Skeletal muscle tissue (tissue), 4 donors: Measurements from ENCODE around the gene PTPN14. TPM values are rescaled to one million over a fixed set of nuclear protein-coding genes. Genes with fewer than 3 reads are reported as not detected.
"Not testable (repeated sequence)": the region's sequence is repeated elsewhere in the genome, so short reads cannot be mapped to it uniquely, and the experiment has no call there.

ENCODE experiments used
- H3K27ac ChIP-seq: one replicate; pipeline ENCODE4 v1.7.0; 2013; ENCODE audit warnings: mild to moderate bottlenecking, low read depth, low read length, inconsistent platforms
- H3K27me3 ChIP-seq, 3 donors: one replicate each; pipeline ENCODE4 v1.7.0; 2013; ENCODE audit warnings: low read length in 3 of 3; ENCODE audit not compliant: control insufficient read depth in 3 of 3, insufficient read depth in 3 of 3
- H3K36me3 ChIP-seq, 3 donors: one replicate each; pipeline ENCODE4 v1.7.0; 2013; ENCODE audit warnings: low read length in 3 of 3; ENCODE audit not compliant: control insufficient read depth in 3 of 3, insufficient read depth in 3 of 3
- H3K4me1 ChIP-seq, 3 donors: one replicate each; pipeline ENCODE4 v1.7.0; 2013; ENCODE audit warnings: low read length in 3 of 3, mild to moderate bottlenecking in 3 of 3; ENCODE audit not compliant: control insufficient read depth in 3 of 3, insufficient read depth in 3 of 3
- H3K4me3 ChIP-seq, 3 donors: one replicate each; pipeline ENCODE4 v1.7.0; 2013; ENCODE audit warnings: low read length in 3 of 3
- H3K9ac ChIP-seq, 3 donors: one replicate each; pipeline ENCODE4 v1.7.0; 2013; ENCODE audit warnings: low read length in 3 of 3, mild to moderate bottlenecking in 3 of 3, moderate library complexity in 2 of 3, low read depth in 1 of 3
- H3K9me3 ChIP-seq, 3 donors: one replicate each; pipeline ENCODE4 v1.7.0; 2013; ENCODE audit warnings: low read length in 3 of 3; ENCODE audit not compliant: control insufficient read depth in 3 of 3
- total RNA-seq: library from RNA; depleted of rRNA; stranded (reverse); fragments of >200 nt; gene quantifications from one replicate; pipeline ENCODE4 v1.2.3, GENCODE V29; 2014
- donor health status: Osteomylitis.

The PTPN14 gene
- total RNA-seq, 1 donor from 2014 or later = 19.8 TPM

DNA sequence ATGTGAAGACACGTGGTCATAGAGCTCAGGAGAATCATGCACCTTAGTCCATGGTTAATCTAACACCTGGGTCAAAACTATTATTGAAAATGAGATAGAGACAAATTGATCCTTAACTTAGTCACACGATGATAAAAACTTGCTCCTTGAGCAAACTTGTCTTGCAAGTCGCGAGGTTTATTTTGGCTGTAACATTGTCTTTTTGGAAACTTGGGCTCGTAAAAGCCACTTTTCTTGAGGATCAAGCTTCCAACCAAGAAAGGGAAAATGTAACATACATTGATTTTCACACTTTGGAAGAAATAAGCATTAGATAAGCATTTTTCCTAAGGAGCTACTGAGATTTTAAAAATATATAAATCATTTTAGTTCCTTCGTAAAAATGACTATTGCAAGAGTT is 31.7 kb upstream of the PTPN14 start:
- no peaks in the 10 kb centered on the region for H3K27me3 ChIP-seq
- H3K9ac ChIP-seq = no peak overlapping the region
- H3K4me1 ChIP-seq = peaks cover 2 to 9% (median 5%) of the 10 kb centered on the region in 3 donors
- H3K9me3 ChIP-seq = no peaks in the 10 kb centered on the region
- H3K27ac ChIP-seq = no peak overlapping the region
- H3K36me3 ChIP-seq = no peaks in the 10 kb centered on the region
- H3K4me3 ChIP-seq = no peak overlapping the region

DNA sequence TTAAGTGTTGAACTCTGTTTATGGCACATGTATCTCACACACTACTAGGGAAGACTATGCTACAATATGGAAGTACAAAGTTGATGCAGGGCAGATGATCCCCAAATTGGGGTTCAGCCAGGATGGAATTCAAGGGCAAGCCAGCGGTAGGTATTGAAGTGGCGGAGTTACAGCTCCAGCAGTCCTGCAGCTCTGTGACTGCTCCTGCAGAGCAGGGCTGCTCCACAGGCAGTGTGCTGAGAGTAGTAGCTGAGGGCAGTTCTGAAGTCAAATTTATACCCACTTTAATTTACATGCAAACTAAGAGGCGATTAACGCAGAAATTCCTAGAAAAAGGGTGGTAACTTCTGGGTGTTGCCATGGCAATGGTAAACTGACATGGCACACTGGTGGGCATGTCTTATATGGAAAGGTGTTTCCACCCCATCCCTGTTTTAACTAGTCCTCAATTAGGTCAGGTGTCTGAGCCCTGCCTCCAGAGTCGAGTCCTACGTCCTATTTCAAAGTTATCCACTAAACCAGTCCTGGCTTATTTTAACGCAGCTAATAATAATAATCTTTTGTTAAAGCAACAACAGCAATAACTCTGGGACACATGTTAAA is 31.0 kb upstream of the PTPN14 start:
- H3K4me1 ChIP-seq = peaks cover 2 to 9% (median 3%) of the 10 kb centered on the region in 3 donors
- H3K9me3 ChIP-seq = no peaks in the 10 kb centered on the region
- H3K27ac ChIP-seq = no peak overlapping the region
- no peaks in the 10 kb centered on the region for H3K27me3 ChIP-seq
- no peak overlapping the region for H3K9ac ChIP-seq
- no peak overlapping the region for H3K4me3 ChIP-seq
- no peaks in the 10 kb centered on the region for H3K36me3 ChIP-seq

DNA sequence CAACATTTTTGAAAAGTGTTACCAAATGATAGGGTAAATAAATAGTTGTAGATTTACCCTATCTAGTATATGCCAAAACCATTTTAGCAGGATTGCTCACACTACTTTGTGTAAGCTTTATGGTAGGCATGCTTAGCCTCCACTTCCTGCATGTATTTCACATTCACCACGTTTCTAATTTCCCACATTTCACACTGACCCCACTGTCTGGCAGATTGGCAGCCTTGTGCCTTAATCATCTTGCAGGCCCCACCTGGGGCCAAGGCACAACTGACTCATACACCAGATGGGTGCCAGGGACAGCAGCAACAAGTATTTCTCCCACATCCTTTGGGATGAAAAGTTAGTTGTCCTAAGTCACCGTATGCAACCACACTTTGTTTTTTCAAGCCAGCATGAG is 30.4 kb upstream of the PTPN14 start:
- Histone ChIP-seq H3K9me3 (peaks cover 0 to 3% (median 0%) of the 10 kb centered on the region in 3 donors), H3K27ac (no peak overlapping the region), H3K36me3 (no peaks in the 10 kb centered on the region), H3K27me3 (no peaks in the 10 kb centered on the region), H3K9ac (no peak overlapping the region), H3K4me3 (no peak overlapping the region), H3K4me1 (peaks cover 2 to 9% (median 3%) of the 10 kb centered on the region in 3 donors)

DNA sequence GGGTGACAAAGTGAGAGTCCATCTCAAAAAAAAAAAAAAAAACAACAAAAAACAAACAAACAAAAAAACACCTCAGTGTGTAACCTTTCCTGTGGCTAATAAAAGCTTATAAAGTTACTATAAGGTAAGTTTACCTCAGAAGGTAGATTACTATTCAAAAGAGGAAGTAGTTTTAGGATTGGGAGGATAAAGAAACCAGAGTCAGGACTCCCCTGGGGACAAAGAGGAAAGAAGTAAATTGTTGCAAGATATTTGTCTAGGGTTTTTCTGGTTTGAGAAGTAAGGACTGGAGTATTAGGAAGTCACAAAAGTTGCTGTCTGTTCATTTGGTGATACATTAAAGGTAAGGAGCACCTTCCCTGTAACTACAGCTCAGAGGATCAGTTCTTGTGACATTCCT is 27.8 kb upstream of the PTPN14 start:
- Histone ChIP-seq H3K4me3 (no peak overlapping the region), H3K4me1 (peaks cover 3 to 9% (median 3%) of the 10 kb centered on the region in 3 donors), H3K27ac (no peak overlapping the region), H3K9me3 (peaks cover 0 to 3% (median 0%) of the 10 kb centered on the region in 3 donors), H3K27me3 (no peaks in the 10 kb centered on the region), H3K9ac (no peak overlapping the region), H3K36me3 (no peaks in the 10 kb centered on the region)

DNA sequence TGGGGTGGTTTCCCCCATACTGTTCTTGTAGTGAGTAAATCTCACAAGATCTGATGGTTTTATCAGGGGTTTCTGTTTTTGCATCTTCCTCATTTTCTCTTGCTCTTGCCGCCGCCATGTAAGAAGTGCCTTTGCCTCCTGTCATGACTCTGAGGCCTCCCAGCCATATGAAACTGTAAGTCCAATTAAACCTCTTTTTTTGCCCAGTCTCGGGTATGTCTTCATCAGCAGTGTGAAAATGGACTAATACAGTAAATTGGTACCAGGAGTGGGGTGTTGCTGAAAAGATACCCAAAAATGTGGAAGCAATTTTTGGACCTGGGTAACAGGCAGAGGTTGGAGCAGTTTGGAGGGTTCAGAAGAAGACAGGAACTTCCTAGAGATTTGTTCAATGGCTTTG is 24.7 kb upstream of the PTPN14 start:
- peaks cover 5 to 10% (median 7%) of the 10 kb centered on the region in 3 donors for H3K4me1 ChIP-seq
- H3K4me3 ChIP-seq, H3K27me3 ChIP-seq, H3K9ac ChIP-seq, H3K9me3 ChIP-seq, H3K36me3 ChIP-seq, H3K27ac ChIP-seq: not testable (repeated sequence)

DNA sequence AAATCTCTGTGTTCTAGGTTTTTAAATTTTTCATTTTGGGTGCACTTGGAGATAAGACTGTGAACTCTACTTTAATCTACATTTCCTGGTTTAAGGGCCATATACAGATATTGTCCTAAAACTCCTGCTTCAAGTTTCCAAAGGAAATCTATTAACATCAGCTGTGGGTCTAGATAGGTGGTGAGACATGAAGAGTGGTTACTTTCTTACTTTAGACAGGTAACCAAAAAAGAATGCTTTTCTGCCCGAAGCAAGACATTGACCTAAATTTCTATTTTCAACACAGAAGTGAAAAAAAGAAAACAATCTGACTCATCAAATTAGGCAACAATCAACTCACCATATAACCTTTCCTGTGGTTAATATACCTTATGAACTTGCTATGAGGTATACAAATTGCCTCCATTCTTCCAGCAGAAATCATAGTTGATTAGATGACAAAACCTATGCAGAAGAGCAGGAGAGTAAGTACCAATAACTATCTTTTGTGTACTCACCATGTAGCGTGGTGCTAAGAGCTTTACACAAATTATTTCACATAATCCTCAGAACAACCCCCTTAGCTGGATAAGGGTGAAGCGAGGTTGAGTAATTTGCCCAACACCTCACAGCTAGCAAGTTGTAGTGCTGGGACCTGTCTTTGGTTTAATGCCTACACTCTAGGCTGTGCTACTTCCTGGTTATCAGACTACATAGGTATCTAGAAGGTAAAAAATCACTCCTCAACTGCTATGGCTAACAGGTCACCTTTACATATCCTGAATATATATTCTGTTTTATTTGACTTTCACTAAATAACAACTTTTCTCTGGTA is 23.4 kb upstream of the PTPN14 start:
- H3K9me3 ChIP-seq = peaks cover 0 to 3% (median 0%) of the 10 kb centered on the region in 3 donors
- H3K4me1 ChIP-seq = peaks cover 5 to 10% (median 7%) of the 10 kb centered on the region in 3 donors
- no peak overlapping the region for H3K27ac ChIP-seq
- no peak overlapping the region for H3K4me3 ChIP-seq
- no peaks in the 10 kb centered on the region for H3K27me3 ChIP-seq
- H3K9ac ChIP-seq = no peak overlapping the region
- H3K36me3 ChIP-seq = no peaks in the 10 kb centered on the region

DNA sequence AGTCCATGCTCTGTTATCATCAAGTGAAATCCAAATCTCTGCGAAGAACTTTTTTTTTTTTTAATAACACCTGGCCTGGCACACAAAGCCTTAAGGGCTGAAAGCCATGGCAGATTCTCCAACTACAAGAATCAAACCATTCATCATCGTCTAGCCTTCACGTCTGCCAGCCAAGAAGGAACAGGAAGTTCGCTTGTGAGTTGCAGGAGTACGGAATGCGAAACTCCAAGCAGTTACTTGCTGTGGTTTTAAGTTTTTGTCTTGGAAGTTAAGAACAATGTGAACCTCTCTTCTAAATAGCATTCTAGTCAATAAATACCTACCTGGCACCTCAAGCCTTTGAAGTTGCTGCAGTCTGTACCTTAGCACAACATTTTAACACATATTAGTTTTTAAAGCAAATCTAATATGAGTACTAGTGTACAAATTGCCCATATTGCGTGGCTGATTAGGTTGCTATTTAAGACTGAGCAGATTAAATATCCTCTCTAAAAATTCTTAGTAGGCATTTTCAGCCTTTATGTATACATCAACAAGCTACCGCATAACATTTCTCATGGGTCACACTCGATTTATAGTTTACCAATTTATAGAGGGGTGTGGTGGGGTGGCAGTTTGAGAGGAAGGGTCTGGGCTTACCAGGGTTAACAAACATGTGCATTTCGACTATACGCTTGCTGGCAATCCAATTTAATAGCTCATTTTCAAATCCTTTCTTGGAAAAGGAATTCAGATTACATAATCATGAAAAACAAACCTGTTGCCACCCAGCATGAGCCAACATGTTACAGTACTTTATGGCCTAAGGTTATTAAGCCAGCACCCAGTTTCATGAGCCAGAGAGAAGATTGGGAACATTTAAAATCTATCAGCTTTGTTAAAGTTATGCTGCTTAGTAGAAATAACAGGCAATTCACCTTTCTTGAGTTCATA is 22.2 kb upstream of the PTPN14 start:
- Histone ChIP-seq H3K36me3 (no peaks in the 10 kb centered on the region), H3K27me3 (no peaks in the 10 kb centered on the region), H3K27ac (no peak overlapping the region), H3K9me3 (peaks cover 0 to 3% (median 0%) of the 10 kb centered on the region in 3 donors), H3K4me3 (peak overlapping the region in 1 of 3 donors; percentile 32), H3K4me1 (peaks cover 5 to 10% (median 7%) of the 10 kb centered on the region in 3 donors), H3K9ac (peak overlapping the region in 2 of 3 donors; percentile 4 to 35)

DNA sequence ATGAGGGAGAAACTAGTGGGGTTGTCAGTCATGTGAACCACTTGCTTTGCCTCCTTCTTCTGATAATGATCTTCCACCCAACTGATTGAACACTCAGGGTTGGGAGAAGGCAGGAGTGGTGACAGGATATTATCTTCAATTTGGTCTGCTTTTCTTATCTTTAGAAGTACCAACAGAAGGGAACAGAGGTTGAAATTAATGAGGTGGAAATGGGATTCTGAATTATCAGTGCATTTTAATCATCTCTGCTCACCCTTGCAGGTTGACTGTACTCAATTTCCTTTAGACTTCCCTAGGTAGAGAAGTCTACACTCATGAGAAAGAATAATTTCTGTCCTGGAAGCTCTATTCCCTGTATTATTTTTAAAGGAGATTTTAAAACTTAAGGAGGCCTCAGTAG is 19.9 kb upstream of the PTPN14 start:
- no peak overlapping the region for H3K9ac ChIP-seq
- peaks cover 5 to 10% (median 7%) of the 10 kb centered on the region in 3 donors for H3K4me1 ChIP-seq
- no peaks in the 10 kb centered on the region for H3K27me3 ChIP-seq
- H3K4me3 ChIP-seq = no peak overlapping the region
- no peak overlapping the region for H3K27ac ChIP-seq
- no peaks in the 10 kb centered on the region for H3K36me3 ChIP-seq
- H3K9me3 ChIP-seq = no peaks in the 10 kb centered on the region

DNA sequence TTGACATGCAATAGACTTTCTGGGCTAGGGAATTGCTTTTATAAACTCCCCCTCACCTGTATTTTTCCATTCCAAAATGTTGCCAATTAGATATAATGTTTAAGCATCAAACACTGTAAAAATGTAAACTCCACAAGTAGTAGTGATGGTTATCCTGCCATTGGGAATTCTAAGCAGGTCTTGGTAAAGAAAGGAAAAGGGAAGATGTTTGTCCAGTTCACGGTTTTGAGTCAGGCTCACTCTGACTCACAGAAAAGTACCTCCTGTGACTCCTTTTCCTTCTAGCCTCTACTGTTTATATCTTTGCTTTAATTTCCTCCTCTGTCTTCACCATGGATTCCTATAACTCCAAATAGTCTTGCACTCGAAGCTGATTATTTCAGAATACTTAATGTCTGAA is 19.0 kb upstream of the PTPN14 start:
- Histone ChIP-seq H3K9ac (no peak overlapping the region), H3K4me1 (peaks cover 5 to 10% (median 7%) of the 10 kb centered on the region in 3 donors)

More for the DNA sequence above, 19.0 kb upstream of the PTPN14 start:
- H3K27ac ChIP-seq = no peak overlapping the region
- no peak overlapping the region for H3K4me3 ChIP-seq
- no peaks in the 10 kb centered on the region for H3K27me3 ChIP-seq
- H3K36me3 ChIP-seq = no peaks in the 10 kb centered on the region
- no peaks in the 10 kb centered on the region for H3K9me3 ChIP-seq
